ENCODE results near the gene OR2B6. TPM values are rescaled to one million over a fixed set of nuclear protein-coding genes. Genes with fewer than 3 reads are reported as not detected.

Gene OR2B6
- total RNA-seq (2021) = 1.5 and 1.6 TPM in 2 replicates
- percentile 69 among the genes with signal in this experiment for Bru-seq, nascent RNA
- percentile 72 among the genes with signal in this experiment for BruChase-seq, experiment 1, labeled RNA remaining after a 2-hour chase
- BruChase-seq, experiment 2, labeled RNA remaining after a 6-hour chase = percentile 48 among the genes with signal in this experiment
- long read RNA-seq, partial matches to known transcripts = 0 of 2 reads
- long read RNA-seq, other reads (novel, unspliced or antisense) = 2 of 2 reads

DNA sequence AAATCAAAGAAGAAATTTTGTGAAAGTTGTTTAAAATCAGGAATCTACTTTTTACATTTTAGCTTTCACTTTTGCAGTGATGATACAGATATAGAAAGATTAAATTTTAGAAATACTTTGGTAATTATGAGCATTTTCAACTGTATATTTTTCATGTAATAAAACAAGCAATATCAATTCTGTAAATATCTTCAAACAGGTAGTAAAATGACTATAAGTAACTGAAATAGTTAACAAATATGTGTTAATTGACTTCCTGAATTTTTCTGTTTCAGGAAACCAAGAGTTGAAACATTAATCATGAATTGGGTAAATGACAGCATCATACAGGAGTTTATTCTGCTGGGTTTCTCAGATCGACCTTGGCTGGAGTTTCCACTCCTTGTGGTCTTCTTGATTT, at the start of gene OR2B6:
Gene OR2B6 (plus strand): TSS at position 301 of the 400 bp plus-strand sequence. CDS start 0 bp downstream, at position 301.
- H3K9me2 ChIP-seq (ENCODE audit: insufficient read depth) = peaks cover 3% of the 10 kb centered on the region
- no TSS peak for BruUV-seq (replicated peaks)
- H2AFZ ChIP-seq = no peak within 1 kb of the TSS
- H3K79me2 ChIP-seq (ENCODE audit: low read depth) = no peaks in the 10 kb centered on the region
- no peaks in the 10 kb centered on the region for H3K27me3 ChIP-seq (ENCODE audit: insufficient read depth, low read depth)
- no peak for DNase-seq
- no peaks in the 10 kb centered on the region for H4K20me1 ChIP-seq (ENCODE audit: insufficient read depth)
- H3K9me3 ChIP-seq (ENCODE audit: insufficient read depth, low read depth) = no peaks in the 10 kb centered on the region
- H3K4me3 ChIP-seq = no peak within 1 kb of the TSS
- no peaks in the 10 kb centered on the region for H3F3A ChIP-seq (ENCODE audit: insufficient read depth, low read depth)
- no peaks in the 10 kb centered on the region for H3K4me1 ChIP-seq (replicated peaks; ENCODE audit: insufficient read depth)
- H3K36me3 ChIP-seq (ENCODE audit: low read depth) = no peaks in the 10 kb centered on the region
- no peak within 1 kb of the TSS for H3K4me2 ChIP-seq
- ChIA-PET CTCF (no interaction called here), POLR2A (ENCODE audit: unreplicated experiment) (no interaction called here)
- no peak within 1 kb of the TSS for H3K27ac ChIP-seq
- intact Hi-C loops (cut with micrococcal nuclease; ENCODE audit: unreplicated experiment) = no loop called here
- TF ChIP-seq EZH2 (IDR thresholded peaks at IDR 0.05; ENCODE audit: low read depth) = no peak
- TF ChIP-seq, protein P1, sequence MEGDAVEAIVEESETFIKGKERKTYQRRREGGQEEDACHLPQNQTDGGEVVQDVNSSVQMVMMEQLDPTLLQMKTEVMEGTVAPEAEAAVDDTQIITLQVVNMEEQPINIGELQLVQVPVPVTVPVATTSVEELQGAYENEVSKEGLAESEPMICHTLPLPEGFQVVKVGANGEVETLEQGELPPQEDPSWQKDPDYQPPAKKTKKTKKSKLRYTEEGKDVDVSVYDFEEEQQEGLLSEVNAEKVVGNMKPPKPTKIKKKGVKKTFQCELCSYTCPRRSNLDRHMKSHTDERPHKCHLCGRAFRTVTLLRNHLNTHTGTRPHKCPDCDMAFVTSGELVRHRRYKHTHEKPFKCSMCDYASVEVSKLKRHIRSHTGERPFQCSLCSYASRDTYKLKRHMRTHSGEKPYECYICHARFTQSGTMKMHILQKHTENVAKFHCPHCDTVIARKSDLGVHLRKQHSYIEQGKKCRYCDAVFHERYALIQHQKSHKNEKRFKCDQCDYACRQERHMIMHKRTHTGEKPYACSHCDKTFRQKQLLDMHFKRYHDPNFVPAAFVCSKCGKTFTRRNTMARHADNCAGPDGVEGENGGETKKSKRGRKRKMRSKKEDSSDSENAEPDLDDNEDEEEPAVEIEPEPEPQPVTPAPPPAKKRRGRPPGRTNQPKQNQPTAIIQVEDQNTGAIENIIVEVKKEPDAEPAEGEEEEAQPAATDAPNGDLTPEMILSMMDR (conservative IDR thresholded peaks at IDR 0.05) = no peak

DNA sequence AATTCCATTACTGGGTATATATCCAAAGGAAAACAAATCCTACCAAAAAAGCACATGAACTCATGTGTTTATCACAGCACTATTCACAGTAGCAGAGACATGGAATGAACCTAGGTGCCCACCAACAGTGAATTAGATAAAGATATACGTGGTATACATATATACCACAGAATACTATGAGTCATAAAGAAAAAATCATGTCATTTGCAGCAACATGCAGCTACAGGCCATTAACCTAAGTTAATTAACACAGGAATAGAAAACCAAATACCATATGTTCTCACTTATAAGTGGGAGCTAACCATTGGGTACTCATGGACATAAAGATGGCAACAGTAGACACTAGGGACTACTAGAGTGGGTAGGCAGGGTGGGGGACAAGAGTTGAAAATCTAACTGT, 49.0 kb upstream of the OR2B6 start:
- intact Hi-C loops (cut with micrococcal nuclease; ENCODE audit: unreplicated experiment) = no loop called here
- no peaks in the 10 kb centered on the region for H3K27me3 ChIP-seq (ENCODE audit: insufficient read depth, low read depth)
- DNase-seq = no peak
- H3K9me2 ChIP-seq (ENCODE audit: insufficient read depth) = no peaks in the 10 kb centered on the region
- BruUV-seq (replicated peaks) = no TSS peak
- H3K79me2 ChIP-seq (ENCODE audit: low read depth) = no peaks in the 10 kb centered on the region
- POLR2A ChIA-PET (ENCODE audit: unreplicated experiment) = interaction anchor here (0.6 kb wide), 1 partner anchor 15 kb away, joined by 3 read pairs; a partner anchor contains a TSS
- H3K4me1 ChIP-seq (replicated peaks; ENCODE audit: insufficient read depth) = no peaks in the 10 kb centered on the region
- no peak overlapping the region for H3K4me2 ChIP-seq
- H4K20me1 ChIP-seq (ENCODE audit: insufficient read depth) = no peaks in the 10 kb centered on the region
- H3F3A ChIP-seq (ENCODE audit: insufficient read depth, low read depth) = peaks cover 10% of the 10 kb centered on the region
- H3K36me3 ChIP-seq (ENCODE audit: low read depth) = no peaks in the 10 kb centered on the region
- H3K27ac ChIP-seq = no peak overlapping the region
- H2AFZ ChIP-seq = no peak overlapping the region
- no peak overlapping the region for H3K4me3 ChIP-seq
- no peaks in the 10 kb centered on the region for H3K9me3 ChIP-seq (ENCODE audit: insufficient read depth, low read depth)
- TF ChIP-seq EZH2 (IDR thresholded peaks at IDR 0.05; ENCODE audit: low read depth) = no peak
- TF ChIP-seq, protein P1 (conservative IDR thresholded peaks at IDR 0.05) = no peak
- CTCF ChIA-PET = no interaction called here

DNA sequence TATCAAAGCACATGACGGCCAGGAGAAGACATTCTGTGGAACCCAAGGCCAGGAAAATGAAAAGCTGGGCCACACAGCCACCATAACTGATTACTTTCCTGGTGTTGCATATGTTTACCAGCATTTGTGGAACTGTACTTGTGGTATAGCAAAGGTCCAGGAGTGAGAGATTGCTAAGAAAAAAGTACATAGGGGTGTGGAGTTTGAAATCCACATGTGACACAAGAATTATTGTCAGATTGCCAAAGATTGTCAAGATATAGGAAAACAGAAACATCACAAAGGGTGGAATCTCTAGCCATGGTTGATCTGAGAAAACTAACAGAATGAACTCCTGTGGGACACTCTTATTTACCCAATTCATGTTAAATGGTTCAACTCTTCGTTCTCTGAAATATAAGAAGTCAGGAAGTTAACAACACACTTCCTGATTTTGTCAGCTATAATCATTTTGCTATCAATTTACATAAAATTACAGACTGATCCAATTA, 45.0 kb upstream of the OR2B6 start, which contains the start of gene OR2B2:
Gene OR2B2 (minus strand): TSS at position 441 of the 491 bp plus-strand sequence. CDS start 77 bp downstream, at position 364.
- no peak within 1 kb of the TSS for H3K27ac ChIP-seq
- DNase-seq = no peak
- ChIA-PET CTCF (no interaction called here), POLR2A (ENCODE audit: unreplicated experiment) (no interaction called here)
- TF ChIP-seq EZH2 (IDR thresholded peaks at IDR 0.05; ENCODE audit: low read depth) = no peak
- TF ChIP-seq, protein P1 (conservative IDR thresholded peaks at IDR 0.05) = no peak
- H3K79me2 ChIP-seq (ENCODE audit: low read depth) = no peaks in the 10 kb centered on the region
- H4K20me1 ChIP-seq (ENCODE audit: insufficient read depth) = no peaks in the 10 kb centered on the region
- H2AFZ ChIP-seq = no peak within 1 kb of the TSS
- no peak within 1 kb of the TSS for H3K4me2 ChIP-seq
- no peak within 1 kb of the TSS for H3K4me3 ChIP-seq
- H3K4me1 ChIP-seq (replicated peaks; ENCODE audit: insufficient read depth) = no peaks in the 10 kb centered on the region
- no peaks in the 10 kb centered on the region for H3K9me3 ChIP-seq (ENCODE audit: insufficient read depth, low read depth)
- H3K9me2 ChIP-seq (ENCODE audit: insufficient read depth) = no peaks in the 10 kb centered on the region
- H3K27me3 ChIP-seq (ENCODE audit: insufficient read depth, low read depth) = no peaks in the 10 kb centered on the region
- intact Hi-C loops (cut with micrococcal nuclease; ENCODE audit: unreplicated experiment) = no loop called here
- H3K36me3 ChIP-seq (ENCODE audit: low read depth) = no peaks in the 10 kb centered on the region
- no TSS peak for BruUV-seq (replicated peaks)
- no peaks in the 10 kb centered on the region for H3F3A ChIP-seq (ENCODE audit: insufficient read depth, low read depth)
